ENCODE results near the gene RALB. TPM values are rescaled to one million over a fixed set of nuclear protein-coding genes. Genes with fewer than 3 reads are reported as not detected.

The RALB gene
- total and polyA plus RNA-seq, 2 of the 8 experiments (the other 6 are each of a cell fraction or from before 2014, with no cell fraction given) = 12.0 to 16.6 TPM

- no peak for FAIRE-seq
- TF ChIP-seq TBP (IDR thresholded peaks at IDR 0.05; ENCODE audit: low read depth, low read length) (no peak), SP2 (IDR thresholded peaks at IDR 0.05; ENCODE audit: low read length) (no peak), SRF (IDR thresholded peaks at IDR 0.05; ENCODE audit: low read depth, low read length) (no peak), SIN3A (conservative IDR thresholded peaks at IDR 0.05 in 1 of 2, IDR thresholded peaks at IDR 0.05 in 1 of 2; ENCODE audit: low read depth in 1 of 2, low read length in 2 of 2) (no peak), CBX8 (IDR thresholded peaks at IDR 0.05; ENCODE audit: borderline replicate concordance, low read depth, low read length) (no peak), POLR2A (IDR thresholded peaks at IDR 0.05; ENCODE audit: control extremely low read depth in 1 of 2, low read depth in 2 of 2, low read length in 2 of 2) (no peak), MAFK (IDR thresholded peaks at IDR 0.05; ENCODE audit: low read depth, low read length) (no peak), BCL11A (IDR thresholded peaks at IDR 0.05; ENCODE audit: low read depth in 2 of 2, low read length in 2 of 2) (no peak), POLR2AphosphoS5 (IDR thresholded peaks at IDR 0.05; ENCODE audit: low read depth, low read length) (no peak), JUND (IDR thresholded peaks at IDR 0.05; ENCODE audit: low read length) (no peak), SP1 (IDR thresholded peaks at IDR 0.05; ENCODE audit: low read depth, low read length) (no peak), USF2 (IDR thresholded peaks at IDR 0.05; ENCODE audit: low read length) (no peak)
- TF ChIP-seq, protein P1, sequence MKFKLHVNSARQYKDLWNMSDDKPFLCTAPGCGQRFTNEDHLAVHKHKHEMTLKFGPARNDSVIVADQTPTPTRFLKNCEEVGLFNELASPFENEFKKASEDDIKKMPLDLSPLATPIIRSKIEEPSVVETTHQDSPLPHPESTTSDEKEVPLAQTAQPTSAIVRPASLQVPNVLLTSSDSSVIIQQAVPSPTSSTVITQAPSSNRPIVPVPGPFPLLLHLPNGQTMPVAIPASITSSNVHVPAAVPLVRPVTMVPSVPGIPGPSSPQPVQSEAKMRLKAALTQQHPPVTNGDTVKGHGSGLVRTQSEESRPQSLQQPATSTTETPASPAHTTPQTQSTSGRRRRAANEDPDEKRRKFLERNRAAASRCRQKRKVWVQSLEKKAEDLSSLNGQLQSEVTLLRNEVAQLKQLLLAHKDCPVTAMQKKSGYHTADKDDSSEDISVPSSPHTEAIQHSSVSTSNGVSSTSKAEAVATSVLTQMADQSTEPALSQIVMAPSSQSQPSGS (IDR thresholded peaks at IDR 0.05; ENCODE audit: low read length) = no peak
These were observed 48.6 kb downstream of the RALB start for GRCh38 chr2:120301284-120301683.

More at GRCh38 chr2:120301284-120301683, 48.6 kb downstream of the RALB start:
- Histone ChIP-seq H4K20me1 (replicated peaks in 1 of 2; ENCODE audit: control insufficient read depth in 1 of 2, insufficient read depth in 2 of 2, low read length in 2 of 2) (peaks cover 0 to 2% of the 10 kb centered on the region in 2 experiments), H3K4me2 (ENCODE audit: insufficient read depth in 1 of 2, low read depth in 2 of 2, low read length in 2 of 2) (no peak overlapping the region), H2BK20ac (ENCODE audit: low read length) (no peak overlapping the region), H3K27me3 (replicated peaks in 1 of 4; ENCODE audit: control insufficient read depth in 3 of 4, extremely low read depth in 1 of 4, insufficient read depth in 3 of 4, low read length in 3 of 4) (no peaks in the 10 kb centered on the region), H3K18ac (ENCODE audit: extremely low read depth, low read length) (no peak overlapping the region), H3K4ac (replicated peaks; ENCODE audit: insufficient read length, low read depth, low read length) (no peak overlapping the region), H2BK12ac (ENCODE audit: low read depth, low read length) (no peak overlapping the region), H3K9ac (replicated peaks in 1 of 4; ENCODE audit: extremely low read depth in 1 of 4, low read depth in 3 of 4, low read length in 3 of 4) (no peak overlapping the region), H3K23me2 (ENCODE audit: low read depth, low read length) (no peaks in the 10 kb centered on the region), H3K14ac (ENCODE audit: insufficient read length) (no peak overlapping the region), H2AFZ (ENCODE audit: low read length) (no peak overlapping the region), H3K79me1 (ENCODE audit: low read depth, low read length) (no peaks in the 10 kb centered on the region), H2AK5ac (ENCODE audit: low read depth, low read length) (no peak overlapping the region), H4K91ac (replicated peaks; ENCODE audit: insufficient read length, low read length) (no peak overlapping the region), H3K27ac (ENCODE audit: low read depth, low read length) (no peak overlapping the region), H3K23ac (ENCODE audit: insufficient read length) (no peak overlapping the region), H3K9me3 (ENCODE audit: insufficient read depth in 2 of 2, low read depth in 1 of 2, low read length in 1 of 2) (no peaks in the 10 kb centered on the region), H3K56ac (replicated peaks; ENCODE audit: insufficient read length, low read depth, low read length) (no peak overlapping the region), H3K36me3 (ENCODE audit: control insufficient read depth in 2 of 4, insufficient read depth in 4 of 4, low read length in 3 of 4) (no peaks in the 10 kb centered on the region), H2BK15ac (ENCODE audit: low read length) (no peak overlapping the region), H4K5ac (ENCODE audit: insufficient read length, low read depth, low read length) (no peak overlapping the region), H2BK5ac (ENCODE audit: low read depth, low read length) (no peak overlapping the region), H4K8ac (ENCODE audit: extremely low read depth, insufficient read depth, low read length) (peak overlapping the region; percentile 31), H3K79me2 (ENCODE audit: control insufficient read depth in 1 of 2, insufficient read depth in 2 of 2, low read length in 2 of 2) (no peaks in the 10 kb centered on the region), H3K4me1 (replicated peaks in 1 of 4; ENCODE audit: control insufficient read depth in 3 of 4, insufficient read depth in 4 of 4, low read length in 3 of 4) (no peaks in the 10 kb centered on the region), H2BK120ac (replicated peaks; ENCODE audit: low read depth, low read length) (no peak overlapping the region), H3K4me3 (ENCODE audit: extremely low read depth in 1 of 4, insufficient read depth in 2 of 4, low read depth in 3 of 4, low read length in 4 of 4) (no peak overlapping the region)
- DNase-seq (ENCODE audit: low read depth in 1 of 2, low spot score in 2 of 2) = no peak
- POLR2A ChIA-PET (ENCODE audit: partially characterized antibody) = interaction anchor here (0.7 to 2.1 kb wide), 3 partner anchors 18 to 48 kb away, joined by 3 to 6 read pairs (median 4); partner anchors contain the start of gene RALB
- CTCF ChIA-PET (ENCODE audit: partially characterized antibody) = interaction anchor here (0.5 to 9.4 kb wide), 11 partner anchors 11 to 254 kb away, joined by 3 to 75 read pairs (median 4); no protein-coding TSS in a partner anchor
- 88% methylated on average over 5 of the region's 5 CpGs; no CpG with 5 or more reads in 1 of the 2 experiments for WGBS, 2 experiments (ENCODE audit: extremely low coverage in 1 of 2, insufficient coverage in 1 of 2, insufficient read length in 1 of 2, insufficient replicate concordance in 2 of 2, low coverage in 1 of 2, low lambda C conversion rate in 2 of 2, missing lambda C conversion rate in 1 of 2)
